ENCODE data around the gene SHROOM3.
"Not testable (repeated sequence)": the region's sequence is repeated elsewhere in the genome, so short reads cannot be mapped to it uniquely, and the experiment has no call there.

Gene SHROOM3

DNA sequence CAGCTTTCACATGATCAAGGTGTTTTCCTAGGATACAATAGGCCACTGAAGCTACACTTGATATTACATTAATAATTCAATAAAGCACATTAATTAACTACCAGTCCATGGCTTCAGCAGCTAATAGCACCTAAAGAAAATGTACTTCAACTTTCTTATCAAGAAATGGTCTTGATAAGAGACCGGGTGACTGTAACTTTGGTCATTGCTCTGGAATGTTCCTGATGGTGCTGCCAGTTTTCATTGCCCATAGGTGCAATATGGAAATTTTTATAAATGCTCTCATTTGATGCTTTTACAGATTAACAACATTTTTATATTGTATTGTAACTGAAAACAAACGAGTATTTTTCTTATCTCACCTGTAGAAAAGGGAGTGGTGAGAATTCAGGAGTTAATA is 165.4 kb downstream of the SHROOM3 start:
- DNase-seq: no peak

GRCh38 chr4:76601791-76602190 is 166.8 kb downstream of the SHROOM3 start:
- DNase-seq: no peak

DNA sequence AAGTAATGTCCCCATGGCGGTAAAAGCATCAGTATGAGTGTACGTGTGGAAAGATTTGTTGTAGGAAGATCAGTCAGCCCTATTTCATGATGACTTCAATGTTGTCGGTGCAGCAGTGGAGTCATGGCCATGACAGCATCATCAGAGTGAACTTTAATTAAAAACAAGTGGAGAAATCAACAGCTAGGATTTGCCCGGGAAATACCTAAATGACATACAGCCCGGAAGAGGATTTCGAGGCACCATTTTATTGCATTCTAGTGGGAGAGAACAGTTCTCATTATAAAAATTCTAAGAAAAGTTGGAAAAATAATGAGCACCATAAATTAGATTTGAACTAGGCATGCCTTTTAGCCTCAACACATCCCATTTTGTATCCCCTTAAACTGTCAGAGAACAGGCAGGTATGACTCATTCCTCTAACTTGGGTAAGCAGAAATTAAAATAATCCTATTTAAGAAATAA is 170.1 kb downstream of the SHROOM3 start:
- DNase-seq: no peak

- no peak for DNase-seq
Observed at GRCh38 chr4:76606645-76607265, 171.7 kb downstream of the SHROOM3 start.

DNA sequence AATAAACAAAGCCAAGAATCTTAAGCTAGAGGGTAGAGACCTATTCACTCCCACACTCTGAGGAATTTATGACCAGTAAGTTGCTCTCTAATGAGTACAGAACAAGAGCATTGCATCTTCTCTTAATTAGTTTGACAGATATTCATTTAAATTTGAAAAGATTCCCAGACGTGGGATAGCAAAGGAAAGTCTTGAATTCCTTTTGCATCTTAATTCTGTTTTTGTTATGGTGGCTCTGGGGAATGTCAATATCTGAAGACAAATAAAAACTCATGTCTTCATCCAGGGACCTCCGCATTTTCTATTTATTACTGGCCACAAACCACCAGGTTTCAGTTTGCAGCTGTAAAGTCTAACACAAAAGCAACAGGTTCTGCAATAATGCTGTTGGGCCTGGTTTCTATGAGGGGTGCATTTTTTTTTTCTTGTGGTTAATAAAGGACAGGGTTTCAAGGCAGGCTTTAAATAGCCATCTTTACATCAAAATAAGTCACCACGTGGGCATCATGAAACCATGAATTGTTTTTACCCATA is 172.3 kb downstream of the SHROOM3 start:
- no peak for DNase-seq

DNA sequence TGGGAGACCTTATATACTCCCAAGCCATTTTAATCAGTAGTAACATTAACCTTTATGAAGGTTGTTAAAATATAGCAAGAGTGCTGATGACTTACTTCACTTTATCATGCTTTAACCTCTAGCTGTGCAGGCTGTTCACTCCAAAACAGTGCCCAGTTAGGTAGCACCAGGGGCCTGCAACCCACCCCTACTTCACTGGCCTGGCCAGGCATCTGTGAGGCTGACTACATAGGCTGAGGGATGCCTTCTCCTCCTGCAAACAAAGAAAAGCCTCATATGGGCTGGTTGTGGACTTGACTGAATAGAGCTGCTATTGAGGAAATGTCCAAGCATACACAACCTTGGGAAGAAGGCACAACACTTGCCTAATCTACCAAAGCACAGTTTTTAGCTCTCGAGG is 172.8 kb downstream of the SHROOM3 start:
- no peak for DNase-seq

DNA sequence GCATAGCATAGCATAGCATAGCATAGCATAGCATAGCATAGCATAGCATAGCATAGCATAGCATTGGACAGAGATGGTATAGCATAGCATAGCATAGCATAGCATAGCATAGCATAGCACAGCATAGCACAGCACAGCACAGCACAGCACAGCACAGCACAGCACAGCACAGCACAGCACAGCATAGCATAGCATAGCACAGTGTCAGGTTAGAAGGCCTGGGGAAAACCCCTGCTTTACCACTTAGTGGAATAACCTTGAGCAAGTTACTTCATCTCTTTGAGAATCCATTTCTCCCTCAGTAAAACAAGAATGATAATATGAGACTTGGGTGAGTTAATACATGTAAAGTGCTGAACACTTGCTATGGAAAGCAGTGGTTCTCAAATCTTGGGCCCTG is 173.5 kb downstream of the SHROOM3 start:
- not testable (repeated sequence) for DNase-seq

DNA sequence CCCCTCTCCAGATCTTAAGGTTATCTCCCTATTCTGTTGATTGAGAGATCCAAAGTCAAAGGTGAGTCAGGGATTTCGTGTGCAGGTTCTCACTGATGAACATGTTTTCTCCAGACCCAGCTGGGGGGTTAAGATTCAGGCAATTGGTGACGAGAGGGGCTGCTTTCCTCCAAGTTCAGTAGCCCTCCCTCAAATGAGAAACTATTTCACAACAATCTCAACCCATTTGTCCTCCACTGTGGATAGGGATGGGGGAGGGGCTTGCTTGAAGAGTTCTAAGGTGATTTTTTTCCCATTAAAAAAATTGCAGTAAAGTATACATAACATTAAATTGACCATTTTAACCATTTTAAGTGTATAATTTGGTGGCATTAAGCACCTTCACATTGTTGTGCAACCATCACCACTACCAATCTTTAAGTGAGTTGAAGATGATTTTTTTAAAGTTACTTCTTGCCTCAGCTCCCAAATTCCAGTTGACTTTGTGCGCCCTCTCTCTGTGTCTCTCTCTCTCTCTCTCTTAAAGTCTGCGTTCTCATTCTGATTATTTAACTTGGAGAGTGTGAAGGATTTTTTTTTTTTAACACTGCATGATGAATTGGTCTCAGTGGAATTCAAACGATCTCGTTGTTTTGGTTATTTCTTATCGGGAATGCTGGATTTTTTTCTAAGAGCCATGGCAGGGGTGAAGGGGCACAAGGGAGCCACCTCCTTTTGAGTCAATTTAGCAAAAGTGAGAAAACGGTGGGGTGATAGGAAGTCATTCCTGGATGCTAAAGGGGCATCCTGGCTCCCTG is 175.9 kb downstream of the SHROOM3 start:
- DNase-seq: no peak

- no peak for DNase-seq
Observed at GRCh38 chr4:76611616-76612207, 176.7 kb downstream of the SHROOM3 start.

DNA sequence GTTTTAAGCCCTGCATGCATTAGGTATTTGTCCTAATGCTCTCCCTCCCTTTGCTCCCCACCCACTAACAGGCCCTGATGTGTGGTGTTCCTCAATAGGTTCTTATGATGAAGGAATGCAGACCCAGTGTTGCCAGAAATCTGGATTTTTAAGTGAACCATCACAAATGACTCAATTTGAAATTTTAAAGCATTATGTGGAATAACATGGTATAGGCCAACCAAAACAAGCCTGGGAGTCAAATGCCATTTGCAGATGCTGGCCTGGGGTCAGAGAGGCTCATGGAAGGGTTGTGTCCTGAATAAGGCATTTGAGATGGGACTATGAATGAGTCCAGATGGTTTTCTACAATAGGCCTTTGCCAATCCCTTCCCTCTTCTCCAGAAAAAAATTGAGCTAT is 179.6 kb downstream of the SHROOM3 start:
- DNase-seq: no peak

DNA sequence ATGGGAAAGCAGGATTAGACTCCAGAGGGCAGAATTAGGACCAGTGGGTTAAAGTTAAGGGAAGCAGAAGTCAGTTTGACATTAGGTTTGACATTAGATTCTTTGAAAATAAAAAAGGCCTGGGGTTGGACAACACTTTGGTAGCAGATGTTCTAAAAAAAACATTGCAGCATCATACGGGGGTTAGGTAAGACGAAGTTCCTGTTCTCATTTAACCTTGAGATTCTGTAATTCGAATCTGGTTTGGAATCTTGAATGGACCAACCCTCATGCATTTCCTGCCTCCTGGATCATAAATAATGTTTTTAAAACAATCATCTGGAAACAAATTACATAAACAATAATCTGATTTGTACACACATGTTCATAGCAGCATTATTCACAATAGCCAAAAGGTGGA is 181.0 kb downstream of the SHROOM3 start:
- DNase-seq: no peak

DNA sequence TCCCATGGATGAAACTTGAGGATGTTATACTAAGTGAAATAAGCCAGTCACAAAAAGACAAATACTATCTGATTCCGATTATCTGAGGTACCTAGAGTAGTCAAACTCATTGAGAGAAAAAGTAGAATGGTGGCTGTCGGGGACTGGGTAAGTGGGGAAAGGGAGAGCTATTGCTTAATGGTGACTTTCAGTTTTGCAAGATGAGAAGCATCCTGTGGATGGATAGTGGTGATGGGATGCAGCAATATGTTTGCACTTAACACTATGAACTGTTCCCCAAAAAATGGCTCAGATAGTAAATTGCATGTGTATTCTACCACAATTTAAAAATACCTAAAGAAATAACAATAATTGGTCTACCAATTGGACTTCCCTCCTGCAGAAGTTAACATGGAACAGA is 181.5 kb downstream of the SHROOM3 start:
- no peak for DNase-seq

GRCh38 chr4:76620723-76621468 is 185.9 kb downstream of the SHROOM3 start:
- no peak for DNase-seq

GRCh38 chr4:76622126-76622525 is 187.1 kb downstream of the SHROOM3 start:
- no peak for DNase-seq

DNA sequence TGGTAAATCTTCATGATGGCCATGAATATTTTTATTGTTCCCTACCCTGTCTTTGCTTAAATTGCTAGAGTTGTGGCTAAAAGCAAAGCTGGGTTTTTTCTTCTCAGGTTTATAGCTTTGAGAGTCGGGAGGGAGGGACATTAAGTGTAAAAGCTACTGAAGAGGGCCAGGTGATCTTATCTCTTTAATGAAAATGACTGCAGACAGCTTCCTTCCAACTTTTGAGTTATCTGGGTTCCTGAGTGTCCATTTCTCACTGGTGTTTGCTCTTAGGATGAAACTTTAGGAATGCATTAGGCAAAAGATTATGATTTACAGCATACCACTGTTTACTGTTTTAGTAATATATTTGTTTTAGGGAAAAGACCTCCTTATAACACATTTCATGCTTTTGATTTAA is 187.7 kb downstream of the SHROOM3 start:
- DNase-seq: no peak

DNA sequence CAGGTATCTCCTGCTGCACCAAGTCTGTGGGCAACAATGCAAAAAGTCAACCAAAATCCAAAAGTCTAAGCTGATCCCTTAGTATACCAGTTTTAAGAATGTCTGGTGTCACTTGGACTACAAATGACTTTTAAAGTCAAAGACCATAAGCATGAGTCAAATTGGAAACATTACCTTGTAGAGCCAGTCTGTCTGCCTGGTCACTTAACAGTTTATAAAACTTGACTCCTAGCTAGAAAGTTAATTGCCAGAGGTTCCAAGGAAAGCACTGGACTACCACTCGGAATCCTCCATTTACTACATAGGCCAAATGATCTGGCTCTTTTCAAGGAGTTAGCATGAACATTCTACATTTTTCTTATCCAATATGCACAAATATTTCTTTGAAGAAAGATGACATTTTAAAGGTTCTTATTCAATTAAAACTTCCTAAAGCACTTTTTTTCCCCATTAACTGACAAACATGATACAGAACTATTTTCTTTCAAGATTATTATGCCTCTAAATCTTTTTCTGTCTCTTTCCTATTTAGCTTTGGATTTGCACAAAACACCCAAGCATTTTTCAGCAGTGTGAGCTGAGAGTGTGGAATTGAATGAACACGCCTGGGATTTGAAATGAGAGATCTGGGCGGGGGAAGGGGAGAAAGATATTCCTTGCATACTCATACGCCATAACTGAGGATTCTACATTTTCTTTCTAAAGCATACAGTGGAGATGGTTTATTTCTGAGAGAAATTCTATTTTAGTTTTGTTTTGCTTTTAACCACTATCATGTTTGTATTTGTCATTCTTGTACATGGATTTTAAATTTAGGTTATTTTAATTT is 188.4 kb downstream of the SHROOM3 start:
- no peak for DNase-seq

GRCh38 chr4:76624241-76624681 is 189.2 kb downstream of the SHROOM3 start:
- DNase-seq: no peak

DNA sequence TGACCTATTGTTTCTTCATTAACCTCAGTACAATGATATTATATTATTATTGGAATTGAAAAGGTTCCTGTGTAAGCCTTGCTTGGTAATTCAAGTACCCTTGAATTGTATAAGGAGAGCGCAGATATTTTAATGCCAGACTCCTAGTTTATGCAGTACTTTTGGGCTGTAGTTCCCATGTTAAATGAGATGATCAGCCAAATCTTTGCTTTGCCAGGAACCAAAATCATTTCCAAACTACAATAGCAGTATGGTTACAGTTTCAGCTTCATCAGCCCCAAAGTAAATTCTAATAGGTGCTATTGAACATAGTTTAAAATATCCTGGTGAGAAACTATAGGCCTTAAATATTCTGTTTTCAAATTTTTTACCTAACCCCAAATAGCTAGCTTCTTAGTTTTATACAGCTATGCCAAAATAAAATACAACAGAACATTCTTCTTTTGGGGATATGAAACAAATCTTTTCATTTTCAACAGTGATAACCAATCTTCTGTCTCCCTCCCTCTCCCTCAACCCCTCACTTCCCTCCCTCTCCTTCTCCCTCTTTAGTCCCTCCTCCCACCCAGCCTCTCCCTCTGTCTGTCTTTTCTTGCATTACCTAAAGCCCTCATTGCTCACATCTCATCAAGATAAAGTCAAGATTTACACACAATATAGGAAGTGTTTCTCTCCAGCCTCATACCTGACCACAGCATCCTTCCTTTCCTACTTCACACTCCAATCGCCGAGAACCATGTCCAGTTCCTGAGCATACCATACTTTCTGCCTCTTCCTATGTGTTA is 190.1 kb downstream of the SHROOM3 start:
- DNase-seq: no peak

DNA sequence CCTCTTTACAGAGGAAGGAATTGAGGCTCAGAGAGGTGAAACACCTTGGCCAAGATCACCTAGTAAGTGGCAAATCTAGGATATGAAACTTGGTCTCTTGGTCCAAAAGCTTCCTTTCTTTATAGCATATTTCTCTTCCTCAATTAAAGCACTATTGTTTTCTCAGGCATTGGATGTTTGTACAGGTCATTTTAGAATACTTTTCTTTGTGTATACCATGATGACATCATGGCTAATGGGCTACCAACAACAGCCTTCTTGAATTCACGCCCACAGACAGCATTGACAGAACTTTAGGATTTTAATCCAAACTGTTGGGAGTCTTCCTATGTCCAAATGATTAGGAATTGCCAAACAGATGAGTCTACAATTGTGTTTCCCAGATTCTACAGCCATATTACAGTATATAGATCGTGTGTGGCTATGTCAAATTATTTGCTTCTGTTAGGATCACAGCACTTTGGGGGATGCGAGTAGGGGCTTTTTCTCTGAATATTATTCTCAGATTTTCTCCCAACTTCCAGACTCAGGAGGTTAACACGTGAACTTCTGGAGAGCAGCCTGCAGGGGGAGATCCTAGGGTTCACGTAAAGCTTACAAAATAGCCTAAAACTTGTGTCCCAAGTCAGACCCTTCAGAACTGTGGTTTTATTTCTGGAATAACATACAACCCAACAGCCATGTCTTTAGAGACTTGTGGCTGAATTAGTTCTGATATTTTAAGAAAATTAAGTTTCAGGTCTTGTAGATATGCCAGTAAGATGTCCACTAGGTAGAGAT is 191.8 kb downstream of the SHROOM3 start:
- no peak for DNase-seq

GRCh38 chr4:76628251-76628650 is 193.2 kb downstream of the SHROOM3 start:
- no peak for DNase-seq
